Superior temporal gyrus (tissue), 1 donor: ENCODE results near the gene TMEM132C.

ENCODE experiments used
- DNase-seq: peaks from one replicate; pipeline ENCODE4 v3.0.0-alpha.2; 2016; ENCODE audit errors: extremely low spot score

TMEM132C gene

GRCh38 chr12:128660532-128661225, 393.7 kb downstream of the TMEM132C start:
- no peak for DNase-seq

- no peak for DNase-seq
Observed at GRCh38 chr12:128661226-128661569, 394.2 kb downstream of the TMEM132C start.

GRCh38 chr12:128662101-128662500, 395.1 kb downstream of the TMEM132C start:
- no peak for DNase-seq

GRCh38 chr12:128664501-128664900, 397.5 kb downstream of the TMEM132C start:
- DNase-seq = no peak

- DNase-seq = no peak
Observed at GRCh38 chr12:128667193-128667592, 400.2 kb downstream of the TMEM132C start.

- DNase-seq = no peak
Observed at GRCh38 chr12:128671528-128672042, 404.6 kb downstream of the TMEM132C start.

GRCh38 chr12:128672428-128672827, 405.5 kb downstream of the TMEM132C start:
- DNase-seq = no peak

GRCh38 chr12:128672893-128673292, 405.9 kb downstream of the TMEM132C start:
- no peak for DNase-seq

- no peak for DNase-seq
Observed at GRCh38 chr12:128675576-128675975, 408.6 kb downstream of the TMEM132C start.

- no peak for DNase-seq
Observed at GRCh38 chr12:128680555-128680954, 413.6 kb downstream of the TMEM132C start.

- no peak for DNase-seq
Observed at GRCh38 chr12:128682548-128683275, 415.7 kb downstream of the TMEM132C start.

GRCh38 chr12:128684352-128684751, 417.4 kb downstream of the TMEM132C start:
- DNase-seq = peak; percentile 65

- no peak for DNase-seq
Observed at GRCh38 chr12:128685903-128686475, 419.0 kb downstream of the TMEM132C start.

GRCh38 chr12:128687851-128688250, 420.9 kb downstream of the TMEM132C start:
- no peak for DNase-seq

GRCh38 chr12:128690641-128691040, 423.7 kb downstream of the TMEM132C start:
- DNase-seq = no peak

GRCh38 chr12:128693115-128693514, 426.1 kb downstream of the TMEM132C start:
- no peak for DNase-seq

GRCh38 chr12:128693771-128694170, 426.8 kb downstream of the TMEM132C start:
- no peak for DNase-seq

GRCh38 chr12:128694445-128694844, 427.5 kb downstream of the TMEM132C start:
- DNase-seq = no peak

GRCh38 chr12:128695697-128696096, 428.7 kb downstream of the TMEM132C start:
- DNase-seq = no peak

GRCh38 chr12:128698301-128698972, 431.5 kb downstream of the TMEM132C start:
- DNase-seq = no peak

- DNase-seq = no peak
Observed at GRCh38 chr12:128699106-128699505, 432.1 kb downstream of the TMEM132C start.

GRCh38 chr12:128702371-128702770, 435.4 kb downstream of the TMEM132C start:
- no peak for DNase-seq
